ENCODE measurements around the gene CACNA2D3.
A peak's percentile ranks its signal among the peaks of the same experiment; 100 is the strongest.

CACNA2D3 gene

DNA sequence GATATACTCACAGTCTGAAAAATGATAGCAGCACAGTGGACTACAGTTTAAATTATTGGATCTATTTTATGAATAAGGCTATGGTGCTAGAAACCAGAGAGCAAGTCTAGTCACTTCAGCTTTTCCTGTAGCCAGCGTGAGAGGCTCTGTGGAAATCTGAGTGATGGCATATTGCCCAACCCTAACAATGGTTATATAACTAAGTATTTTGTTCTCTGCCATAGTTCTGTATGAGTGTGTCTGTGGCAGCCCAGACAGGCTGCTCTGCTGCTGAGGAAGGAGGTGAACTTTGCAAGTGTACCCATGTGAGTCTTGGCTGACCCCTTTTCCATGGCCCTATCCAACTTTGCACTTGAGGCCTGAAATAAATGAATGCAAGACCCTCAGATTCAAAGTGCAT is 699.9 kb downstream of the CACNA2D3 start:
- no peak for TF ChIP-seq CTCF (IDR thresholded peaks at IDR 0.05; ENCODE audit: insufficient read depth, missing control alignments)
- FAIRE-seq (no peak), DNase-seq (ENCODE audit: insufficient read length, low spot score) (no peak)

GRCh38 chr3:54826251-54826691 is 703.9 kb downstream of the CACNA2D3 start:
- FAIRE-seq (no peak), DNase-seq (ENCODE audit: insufficient read length, low spot score) (no peak)
- no peak for TF ChIP-seq CTCF (IDR thresholded peaks at IDR 0.05; ENCODE audit: insufficient read depth, missing control alignments)

GRCh38 chr3:54827056-54827687 is 704.8 kb downstream of the CACNA2D3 start:
- DNase-seq (ENCODE audit: insufficient read length, low spot score) (no peak), FAIRE-seq (no peak)
- no peak for TF ChIP-seq CTCF (IDR thresholded peaks at IDR 0.05; ENCODE audit: insufficient read depth, missing control alignments)

GRCh38 chr3:54827776-54828175 is 705.4 kb downstream of the CACNA2D3 start:
- FAIRE-seq = no peak
- TF ChIP-seq CTCF (IDR thresholded peaks at IDR 0.05; ENCODE audit: insufficient read depth, missing control alignments) = no peak
- DNase-seq (ENCODE audit: insufficient read length, low spot score) = no peak

DNA sequence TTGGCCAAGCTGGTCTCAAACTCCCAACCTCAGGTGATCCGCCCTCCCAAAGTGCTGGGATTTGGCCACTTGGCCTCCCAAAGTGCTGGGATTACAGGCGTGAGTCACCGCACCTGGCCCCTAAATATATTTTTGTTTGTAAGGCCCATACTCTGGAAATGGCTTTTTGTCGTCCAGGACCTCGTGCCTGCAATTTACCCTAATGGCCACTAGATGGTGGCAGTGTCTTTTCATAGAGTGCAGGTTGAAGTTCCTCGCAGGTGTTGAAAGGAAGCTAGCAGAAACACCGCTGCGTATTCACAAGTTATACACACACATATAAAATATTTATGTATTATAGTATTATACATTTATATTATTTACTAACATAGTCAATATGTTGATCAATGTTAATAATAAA is 708.3 kb downstream of the CACNA2D3 start:
- DNase-seq (ENCODE audit: insufficient read length, low spot score) (no peak), FAIRE-seq (no peak)
- TF ChIP-seq CTCF (IDR thresholded peaks at IDR 0.05; ENCODE audit: insufficient read depth, missing control alignments) = peak; percentile 50

DNA sequence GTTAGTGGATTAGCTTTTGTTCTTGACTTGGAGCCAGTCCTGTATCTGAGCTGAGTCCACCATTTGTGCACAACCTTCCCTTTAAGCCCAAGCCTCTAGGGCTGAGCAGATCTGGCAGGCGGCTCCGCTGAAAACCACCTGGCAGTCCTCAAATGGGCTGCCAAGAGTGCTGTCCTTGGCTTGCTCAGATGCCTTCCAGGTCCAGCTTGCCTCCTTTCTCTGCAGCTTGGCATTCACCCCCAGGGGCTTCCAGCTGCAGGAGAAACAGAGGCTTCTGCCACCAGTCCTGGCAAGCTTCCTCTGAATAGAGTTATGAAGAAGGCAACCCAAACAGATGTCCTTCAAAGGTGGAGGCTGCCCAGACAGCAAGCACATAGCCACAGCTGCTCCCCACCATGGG is 708.8 kb downstream of the CACNA2D3 start:
- DNase-seq (ENCODE audit: insufficient read length, low spot score) (no peak), FAIRE-seq (no peak)
- TF ChIP-seq CTCF (IDR thresholded peaks at IDR 0.05; ENCODE audit: insufficient read depth, missing control alignments) = no peak

DNA sequence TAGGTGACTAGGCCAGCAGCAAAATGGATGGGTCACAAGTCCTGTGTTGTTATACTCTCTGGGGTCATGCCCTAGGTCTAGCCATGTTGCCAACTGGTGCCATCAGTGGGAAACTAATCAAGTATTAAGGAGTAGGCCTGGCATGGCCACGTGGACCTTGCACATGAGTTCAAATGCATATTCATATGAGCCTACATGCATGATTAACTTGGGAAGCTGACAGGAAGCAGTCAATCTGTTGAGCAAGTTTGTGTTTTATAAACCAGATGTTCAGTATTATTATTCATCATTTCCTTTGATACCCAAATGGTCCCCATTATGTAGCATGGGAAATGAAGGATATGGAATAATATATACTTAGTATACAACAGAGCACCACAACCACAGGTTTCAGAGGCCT is 710.5 kb downstream of the CACNA2D3 start:
- FAIRE-seq (no peak), DNase-seq (ENCODE audit: insufficient read length, low spot score) (no peak)
- no peak for TF ChIP-seq CTCF (IDR thresholded peaks at IDR 0.05; ENCODE audit: insufficient read depth, missing control alignments)

All from D721Med (cell line).